ENCODE data around the gene CYP27B1. TPM values are rescaled to one million over a fixed set of nuclear protein-coding genes. Genes with fewer than 3 reads are reported as not detected.
A peak's percentile ranks its signal among the peaks of the same experiment; 100 is the strongest.
"Not testable (repeated sequence)": the region's sequence is repeated elsewhere in the genome, so short reads cannot be mapped to it uniquely, and the experiment has no call there.

Gene CYP27B1
- total and polyA plus RNA-seq, 5 donors from 2014 or later, result 0.14 to 0.26 TPM; not detected in 3

DNA sequence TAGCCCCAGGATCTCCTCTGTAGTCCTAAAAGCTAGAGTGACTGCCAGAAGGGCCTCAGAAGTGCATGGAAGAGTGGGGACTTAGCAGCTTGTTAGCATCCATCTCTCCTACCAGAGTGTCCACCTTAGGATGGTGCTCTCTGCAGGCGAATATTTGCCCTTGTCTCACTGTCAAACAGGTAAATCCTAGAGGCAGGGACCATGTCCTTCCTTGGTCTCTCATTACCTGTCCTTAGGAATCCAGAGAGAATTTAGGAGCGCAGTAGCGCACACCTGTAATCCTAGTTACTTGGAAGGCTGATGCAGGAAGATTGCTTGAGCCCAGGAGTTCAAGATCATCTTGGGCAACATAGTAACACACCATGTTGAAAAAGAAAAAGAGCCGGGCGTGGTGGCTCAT is 49.7 kb downstream of the CYP27B1 start:
- H3K36me3 ChIP-seq (ENCODE audit: control insufficient read depth, insufficient read depth, low read length), result peaks cover 67% of the 10 kb centered on the region

DNA sequence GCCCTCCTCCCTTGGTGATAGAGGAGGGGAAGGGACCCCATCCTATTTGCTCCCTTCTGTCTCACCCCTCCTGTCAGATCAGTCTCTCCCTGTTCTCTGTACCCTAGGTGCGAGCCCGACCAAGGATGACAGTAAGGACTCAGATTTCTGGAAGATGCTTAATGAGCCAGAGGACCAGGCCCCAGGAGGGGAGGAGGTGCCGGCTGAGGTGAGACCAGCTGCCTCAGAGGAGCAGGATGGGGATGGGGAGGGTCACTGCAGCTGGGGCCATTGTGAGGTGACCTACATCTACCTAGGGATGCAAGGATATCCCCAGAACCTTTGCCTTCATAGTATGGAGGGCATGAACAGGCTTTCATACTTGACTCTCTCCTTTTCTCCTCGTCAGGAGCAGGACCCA is 50.6 kb downstream of the CYP27B1 start:
- no peak overlapping the region for H3K4me3 Mint-ChIP-seq
- H3K27ac ChIP-seq (ENCODE audit: insufficient read depth, low read length, poor library complexity, severe bottlenecking), result no peak overlapping the region

More for the DNA sequence above, 49.7 kb downstream of the CYP27B1 start:
- H3K4me3 ChIP-seq (ENCODE audit: low read depth, low read length), result no peak overlapping the region
- Mint-ChIP-seq H3K4me1 (peaks cover 0 to 2% (median under 1%) of the 10 kb centered on the region in 4 donors), H3K9me3 (no peaks in the 10 kb centered on the region), H3K4me3 (no peak overlapping the region), H3K27me3 (peaks cover 5% of the 10 kb centered on the region), H3K27ac (no peak overlapping the region), H3K36me3 (peaks cover 15% of the 10 kb centered on the region)
- ATAC-seq (ENCODE audit: low read depth in 2 of 2) (no peak), DNase-seq (no peak)
- no peak overlapping the region for H3K27ac ChIP-seq (ENCODE audit: insufficient read depth, low read length, poor library complexity, severe bottlenecking)
- H3K27me3 ChIP-seq (ENCODE audit: control insufficient read depth, insufficient read depth, low read length), result no peaks in the 10 kb centered on the region
- H3K4me1 ChIP-seq (ENCODE audit: control insufficient read depth, insufficient read depth, low read length, poor library complexity, severe bottlenecking), result no peaks in the 10 kb centered on the region
- H3K9me3 ChIP-seq (ENCODE audit: control insufficient read depth in 2 of 2, low read length in 2 of 2), result no peaks in the 10 kb centered on the region

GRCh38 chr12:57715786-57716185 is 51.1 kb downstream of the CYP27B1 start:
- H3K4me1 ChIP-seq (ENCODE audit: control insufficient read depth, insufficient read depth, low read length, poor library complexity, severe bottlenecking), result no peaks in the 10 kb centered on the region
- H3K27ac ChIP-seq (ENCODE audit: insufficient read depth, low read length, poor library complexity, severe bottlenecking), result no peak overlapping the region
- Mint-ChIP-seq H3K9me3 (peaks cover 0 to 2% (median 0%) of the 10 kb centered on the region in 7 donors), H3K4me1 (peaks cover 3 to 8% (median 6%) of the 10 kb centered on the region in 4 donors), H3K36me3 (peaks cover 27% of the 10 kb centered on the region), H3K27ac (peak overlapping the region in 2 of 3 donors; percentile 31 to 83), H3K27me3 (no peaks in the 10 kb centered on the region), H3K4me3 (no peak overlapping the region)
- no peaks in the 10 kb centered on the region for H3K27me3 ChIP-seq (ENCODE audit: control insufficient read depth, insufficient read depth, low read length)
- no peak for ATAC-seq (ENCODE audit: low read depth in 2 of 2)
- no peaks in the 10 kb centered on the region for H3K9me3 ChIP-seq (ENCODE audit: control insufficient read depth in 2 of 2, low read length in 2 of 2)
- H3K4me3 ChIP-seq (ENCODE audit: low read depth, low read length), result no peak overlapping the region
- peaks cover 67% of the 10 kb centered on the region for H3K36me3 ChIP-seq (ENCODE audit: control insufficient read depth, insufficient read depth, low read length)
- DNase-seq, result no peak

More for the DNA sequence above, 50.6 kb downstream of the CYP27B1 start:
- peaks cover 70% of the 10 kb centered on the region for H3K36me3 ChIP-seq (ENCODE audit: control insufficient read depth, insufficient read depth, low read length)
- H3K36me3 Mint-ChIP-seq, result peaks cover 24% of the 10 kb centered on the region
- no peaks in the 10 kb centered on the region for H3K9me3 ChIP-seq (ENCODE audit: control insufficient read depth in 2 of 2, low read length in 2 of 2)
- ATAC-seq (ENCODE audit: low read depth in 2 of 2) (no peak), DNase-seq (no peak)
- H3K27me3 ChIP-seq (ENCODE audit: control insufficient read depth, insufficient read depth, low read length), result no peaks in the 10 kb centered on the region
- peaks cover 3 to 5% (median 4%) of the 10 kb centered on the region in 4 donors for H3K4me1 Mint-ChIP-seq
- no peak overlapping the region for H3K4me3 ChIP-seq (ENCODE audit: low read depth, low read length)
- peaks cover 0 to 2% (median 0%) of the 10 kb centered on the region in 7 donors for H3K9me3 Mint-ChIP-seq
- no peaks in the 10 kb centered on the region for H3K27me3 Mint-ChIP-seq
- H3K27ac Mint-ChIP-seq, result peak overlapping the region in 2 of 3 donors; percentile 23 to 31
- no peaks in the 10 kb centered on the region for H3K4me1 ChIP-seq (ENCODE audit: control insufficient read depth, insufficient read depth, low read length, poor library complexity, severe bottlenecking)

DNA sequence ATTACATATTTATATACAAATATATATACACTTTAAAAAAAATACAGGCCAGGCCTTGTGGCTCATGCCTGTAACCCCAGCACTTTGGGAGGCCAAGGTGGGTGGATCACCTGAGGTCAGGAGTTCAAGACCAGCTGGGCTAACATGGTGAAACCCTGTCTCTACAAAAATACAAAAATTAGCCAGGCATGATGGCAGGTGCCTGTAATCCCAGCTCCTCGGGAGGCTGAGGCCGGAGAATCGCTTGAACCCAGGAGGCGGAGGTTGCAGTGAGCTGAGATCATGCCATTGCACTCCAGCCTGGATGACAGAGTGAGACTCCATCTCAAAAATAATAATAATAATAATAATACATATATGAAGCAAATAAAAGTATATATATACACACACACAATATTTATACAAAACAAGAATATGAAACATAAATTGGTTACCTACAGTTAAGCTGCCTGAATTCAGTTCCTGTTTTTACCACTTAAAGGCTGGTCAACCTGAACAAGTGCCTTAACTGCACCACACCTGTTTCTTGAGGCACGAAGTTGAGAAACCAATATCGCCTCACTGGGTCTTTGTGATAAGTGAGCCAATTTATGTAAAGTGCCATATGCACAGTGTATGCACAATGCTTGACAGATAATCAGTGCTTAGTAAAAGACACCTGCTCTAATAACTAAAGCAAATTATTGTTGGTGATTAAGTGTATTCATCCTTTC is 51.7 kb downstream of the CYP27B1 start:
- not testable (repeated sequence) for H3K27ac ChIP-seq (ENCODE audit: insufficient read depth, low read length, poor library complexity, severe bottlenecking); H3K9me3 Mint-ChIP-seq; DNase-seq; H3K27me3 Mint-ChIP-seq; H3K9me3 ChIP-seq (ENCODE audit: control insufficient read depth in 2 of 2, low read length in 2 of 2); H3K4me1 ChIP-seq (ENCODE audit: control insufficient read depth, insufficient read depth, low read length, poor library complexity, severe bottlenecking); H3K4me3 ChIP-seq (ENCODE audit: low read depth, low read length); H3K27ac Mint-ChIP-seq; H3K27me3 ChIP-seq (ENCODE audit: control insufficient read depth, insufficient read depth, low read length); H3K4me3 Mint-ChIP-seq; H3K4me1 Mint-ChIP-seq; ATAC-seq (ENCODE audit: low read depth in 2 of 2)
- H3K36me3 ChIP-seq (ENCODE audit: control insufficient read depth, insufficient read depth, low read length), result peaks cover 63% of the 10 kb centered on the region
- H3K36me3 Mint-ChIP-seq, result peaks cover 31% of the 10 kb centered on the region

- no peak overlapping the region for H3K27ac ChIP-seq (ENCODE audit: insufficient read depth, low read length, poor library complexity, severe bottlenecking)
- no peak for ATAC-seq (ENCODE audit: low read depth in 2 of 2)
- no peaks in the 10 kb centered on the region for H3K4me1 ChIP-seq (ENCODE audit: control insufficient read depth, insufficient read depth, low read length, poor library complexity, severe bottlenecking)
- no peaks in the 10 kb centered on the region for H3K9me3 ChIP-seq (ENCODE audit: control insufficient read depth in 2 of 2, low read length in 2 of 2)
- Mint-ChIP-seq H3K27ac (no peak overlapping the region), H3K27me3 (no peaks in the 10 kb centered on the region), H3K4me1 (peaks cover 14 to 17% (median 16%) of the 10 kb centered on the region in 4 donors), H3K9me3 (peaks cover 0 to 2% (median 0%) of the 10 kb centered on the region in 7 donors), H3K4me3 (no peak overlapping the region), H3K36me3 (peaks cover 27% of the 10 kb centered on the region)
- DNase-seq, result no peak
- H3K4me3 ChIP-seq (ENCODE audit: low read depth, low read length), result no peak overlapping the region
- peaks cover 46% of the 10 kb centered on the region for H3K36me3 ChIP-seq (ENCODE audit: control insufficient read depth, insufficient read depth, low read length)
- H3K27me3 ChIP-seq (ENCODE audit: control insufficient read depth, insufficient read depth, low read length), result no peaks in the 10 kb centered on the region
These were observed 53.7 kb downstream of the CYP27B1 start for GRCh38 chr12:57713209-57713608.

DNA sequence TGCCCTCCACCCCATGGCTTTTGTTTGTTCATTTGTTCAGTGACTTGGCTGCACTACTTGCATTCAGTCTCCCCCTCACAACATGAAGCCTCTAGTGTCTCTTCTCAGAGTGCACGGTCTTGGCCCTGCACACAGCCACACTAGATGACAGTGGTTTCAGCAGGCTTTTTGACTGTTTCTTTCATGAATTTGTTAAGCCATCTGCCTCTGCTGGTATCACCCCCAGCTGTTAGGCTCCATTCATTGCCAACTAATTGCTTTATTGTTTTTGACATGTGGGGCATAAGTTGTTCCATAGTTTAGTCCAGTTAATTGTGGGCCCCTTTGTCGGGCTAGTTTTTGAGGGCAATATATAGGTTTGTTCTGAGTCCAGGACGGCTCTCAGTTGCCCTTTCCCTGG is 54.2 kb downstream of the CYP27B1 start:
- Mint-ChIP-seq H3K9me3 (peaks cover 0 to 2% (median 0%) of the 10 kb centered on the region in 7 donors), H3K4me3 (no peak overlapping the region), H3K36me3 (peaks cover 22% of the 10 kb centered on the region), H3K4me1 (peaks cover 14 to 18% (median 17%) of the 10 kb centered on the region in 4 donors), H3K27ac (no peak overlapping the region), H3K27me3 (no peaks in the 10 kb centered on the region)
- DNase-seq (no peak), ATAC-seq (ENCODE audit: low read depth in 2 of 2) (no peak)
- peaks cover 41% of the 10 kb centered on the region for H3K36me3 ChIP-seq (ENCODE audit: control insufficient read depth, insufficient read depth, low read length)
- no peak overlapping the region for H3K27ac ChIP-seq (ENCODE audit: insufficient read depth, low read length, poor library complexity, severe bottlenecking)
- no peaks in the 10 kb centered on the region for H3K27me3 ChIP-seq (ENCODE audit: control insufficient read depth, insufficient read depth, low read length)
- H3K4me3 ChIP-seq (ENCODE audit: low read depth, low read length), result no peak overlapping the region
- H3K9me3 ChIP-seq (ENCODE audit: control insufficient read depth in 2 of 2, low read length in 2 of 2), result no peaks in the 10 kb centered on the region
- H3K4me1 ChIP-seq (ENCODE audit: control insufficient read depth, insufficient read depth, low read length, poor library complexity, severe bottlenecking), result no peaks in the 10 kb centered on the region

Other genes starting within 250 kb of the CYP27B1 start
- 159 TPM for gene DDIT3, start 246.6 kb downstream of the CYP27B1 start, total RNA-seq
- gene DDIT3, start 246.6 kb downstream of the CYP27B1 start, polyA plus RNA-seq, result 10 to 100 TPM; 17.8 to 25.3 (median 20.9) TPM
- gene MBD6, start 244.3 kb downstream of the CYP27B1 start, total RNA-seq, result 104 TPM
- 1 to 10 TPM; 1.8 to 3.0 (median 2.3) TPM for gene MBD6, start 244.3 kb downstream of the CYP27B1 start, polyA plus RNA-seq
- gene DCTN2, start 219.9 kb downstream of the CYP27B1 start, total RNA-seq, result 74.9 TPM
- 10 to 100 TPM; 75.1 to 91.6 (median 78.9) TPM for gene DCTN2, start 219.9 kb downstream of the CYP27B1 start, polyA plus RNA-seq
- 0.72 TPM for gene KIF5A, start 217.0 kb downstream of the CYP27B1 start, total RNA-seq
- under 1 TPM in 2 of 4 donors, not detected in 2; 0.05 to 0.06 TPM for gene KIF5A, start 217.0 kb downstream of the CYP27B1 start, polyA plus RNA-seq
- 35.8 TPM for gene PIP4K2C, start 175.9 kb downstream of the CYP27B1 start, total RNA-seq
- 10 to 100 TPM; 24.6 to 38.6 (median 30.2) TPM for gene PIP4K2C, start 175.9 kb downstream of the CYP27B1 start, polyA plus RNA-seq
- gene DTX3, start 162.3 kb downstream of the CYP27B1 start, total RNA-seq, result 31.2 TPM
- 1 to 10 TPM; 3.4 to 7.4 (median 5.1) TPM for gene DTX3, start 162.3 kb downstream of the CYP27B1 start, polyA plus RNA-seq
- 0.64 TPM for gene ARHGEF25, start 155.6 kb downstream of the CYP27B1 start, total RNA-seq
- not detected for gene ARHGEF25, start 155.6 kb downstream of the CYP27B1 start, polyA plus RNA-seq
- not detected for gene B4GALNT1, start 133.9 kb downstream of the CYP27B1 start, total RNA-seq
- not detected for gene B4GALNT1, start 133.9 kb downstream of the CYP27B1 start, polyA plus RNA-seq
- gene OS9, start 72.9 kb downstream of the CYP27B1 start, total RNA-seq, result 151 TPM
- gene OS9, start 72.9 kb downstream of the CYP27B1 start, polyA plus RNA-seq, result 10 to 100 TPM; 59.2 to 72.4 (median 63.1) TPM
- 60.3 TPM for gene AGAP2, start 28.3 kb downstream of the CYP27B1 start, total RNA-seq
- gene AGAP2, start 28.3 kb downstream of the CYP27B1 start, polyA plus RNA-seq, result 1 to 10 TPM; 4.4 to 7.7 (median 5.6) TPM
- gene TSPAN31, start 22.0 kb downstream of the CYP27B1 start, total RNA-seq, result 8.7 TPM
- gene TSPAN31, start 22.0 kb downstream of the CYP27B1 start, polyA plus RNA-seq, result 10 to 100 TPM; 38.4 to 48.9 (median 39.6) TPM
- gene CDK4, start 14.8 kb downstream of the CYP27B1 start, total RNA-seq, result 17.5 TPM
- gene CDK4, start 14.8 kb downstream of the CYP27B1 start, polyA plus RNA-seq, result 10 to 100 TPM; 62.2 to 90.3 (median 69.7) TPM
- 35.4 TPM for gene MARCHF9, start 12.0 kb downstream of the CYP27B1 start, total RNA-seq
- gene MARCHF9, start 12.0 kb downstream of the CYP27B1 start, polyA plus RNA-seq, result 1 to 10 TPM; 2.2 to 4.5 (median 3.8) TPM
- gene METTL1, start 5.0 kb upstream of the CYP27B1 start, total RNA-seq, result 8.7 TPM
- 10 to 100 TPM in 1 of 4 donors, 1 to 10 TPM in 3; 3.5 to 10.8 (median 5.9) TPM for gene METTL1, start 5.0 kb upstream of the CYP27B1 start, polyA plus RNA-seq
- gene EEF1AKMT3, start 5.5 kb upstream of the CYP27B1 start, total RNA-seq, result 3.7 TPM
- gene EEF1AKMT3, start 5.5 kb upstream of the CYP27B1 start, polyA plus RNA-seq, result 1 to 10 TPM; 1.8 to 7.6 (median 2.5) TPM
- gene TSFM, start 15.7 kb upstream of the CYP27B1 start, total RNA-seq, result 22.8 TPM
- gene TSFM, start 15.7 kb upstream of the CYP27B1 start, polyA plus RNA-seq, result 10 to 100 TPM; 33.4 to 50.4 (median 40.6) TPM
- gene AVIL, start 51.7 kb upstream of the CYP27B1 start, total RNA-seq, result 2.0 TPM
- gene AVIL, start 51.7 kb upstream of the CYP27B1 start, polyA plus RNA-seq, result under 1 TPM; 0.15 to 0.25 (median 0.19) TPM
- 121 TPM for gene CTDSP2, start 79.7 kb upstream of the CYP27B1 start, total RNA-seq
- 10 to 100 TPM; 45.7 to 54.4 (median 52.5) TPM for gene CTDSP2, start 79.7 kb upstream of the CYP27B1 start, polyA plus RNA-seq
- 4.8 TPM for gene ATP23, start 174.5 kb upstream of the CYP27B1 start, total RNA-seq
- 10 to 100 TPM; 16.2 to 40.7 (median 26.1) TPM for gene ATP23, start 174.5 kb upstream of the CYP27B1 start, polyA plus RNA-seq

Measured in CD4-positive, CD25-positive, alpha-beta regulatory T cell (primary cell).